GM21737 (cell line): ENCODE data around the gene KCNB1.

ENCODE experiments used
- ATAC-seq: cut with Tn5 transposase; IDR thresholded peaks from one replicate; pipeline ENCODE4 v1.9.1; 2021; ENCODE audit warnings: mild to moderate bottlenecking, moderate library complexity; ENCODE audit not compliant: unreplicated experiment

KCNB1 gene

GRCh38 chr20:49482621-49483017 lies at the start of gene KCNB1:
Gene KCNB1, minus strand, starts transcription at chr20:49482668. Its CDS starts 188 bp downstream, at chr20:49482480.
- no peak for ATAC-seq

DNA sequence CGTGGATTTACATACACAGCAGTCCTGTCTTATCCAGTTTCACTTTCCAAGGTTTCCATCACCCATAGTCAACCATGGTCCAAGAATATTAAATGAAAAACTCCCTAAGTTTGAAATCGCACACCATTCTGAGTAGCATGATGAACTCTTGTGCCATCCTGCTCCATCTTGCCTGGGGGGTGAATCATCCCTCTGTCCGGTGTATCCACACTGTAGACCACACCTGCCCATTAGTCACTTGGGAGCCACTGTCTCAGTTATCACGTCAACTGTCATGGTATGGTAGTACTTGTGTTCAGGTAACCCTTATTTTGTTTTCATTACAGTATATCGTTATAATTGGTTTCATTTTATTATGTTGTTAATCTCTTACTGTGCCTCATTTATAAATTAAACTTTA lies 47.0 kb upstream of the KCNB1 start:
- no peak for ATAC-seq

- no peak for ATAC-seq
These were observed 44.1 kb upstream of the KCNB1 start for GRCh38 chr20:49526568-49526967.

DNA sequence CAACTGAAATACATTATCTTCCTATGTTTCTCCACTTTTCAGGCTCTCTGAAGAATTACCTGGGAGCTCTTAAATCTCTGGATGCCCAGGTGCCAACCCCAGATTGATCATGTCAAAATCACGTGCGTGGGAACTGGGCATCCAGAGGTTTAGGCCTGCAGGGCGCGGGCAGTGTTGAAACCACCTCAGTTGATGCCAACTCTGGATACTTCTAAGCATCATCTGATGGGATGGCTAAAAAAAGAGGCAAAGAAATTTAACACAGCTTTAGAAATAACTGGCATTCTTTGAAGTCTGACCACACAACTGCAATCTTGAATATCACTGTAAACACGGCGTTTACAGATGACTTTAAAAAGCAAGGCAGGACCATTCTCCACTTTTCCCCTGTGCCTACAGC lies 43.6 kb upstream of the KCNB1 start:
- no peak for ATAC-seq

DNA sequence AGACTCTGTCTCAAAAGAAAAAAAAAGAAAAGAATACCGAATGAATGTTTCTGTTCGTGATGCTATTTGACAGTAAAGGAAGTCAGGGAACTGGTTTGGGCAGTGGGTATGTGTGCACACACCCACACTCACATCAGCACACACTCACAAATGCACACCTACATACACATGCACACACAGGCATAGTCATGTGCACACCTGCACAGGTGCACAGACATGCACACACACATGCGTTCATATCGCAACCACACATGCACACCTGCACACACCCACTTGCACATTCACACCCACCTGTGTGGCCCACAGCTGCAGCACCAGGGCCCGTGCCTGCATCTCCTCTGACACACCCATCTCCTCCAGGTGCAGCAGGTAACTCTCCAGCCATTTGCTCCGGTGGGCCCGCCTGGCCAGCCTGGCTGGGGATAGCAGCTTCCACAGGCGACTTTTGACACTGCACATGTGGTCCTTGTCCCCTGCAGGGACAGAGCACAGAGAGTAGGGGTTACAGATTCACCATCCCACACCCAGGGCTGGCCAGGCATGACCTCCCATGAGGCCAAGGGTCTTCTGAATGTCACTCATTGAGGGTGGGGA lies 41.4 kb upstream of the KCNB1 start:
- ATAC-seq: no peak

DNA sequence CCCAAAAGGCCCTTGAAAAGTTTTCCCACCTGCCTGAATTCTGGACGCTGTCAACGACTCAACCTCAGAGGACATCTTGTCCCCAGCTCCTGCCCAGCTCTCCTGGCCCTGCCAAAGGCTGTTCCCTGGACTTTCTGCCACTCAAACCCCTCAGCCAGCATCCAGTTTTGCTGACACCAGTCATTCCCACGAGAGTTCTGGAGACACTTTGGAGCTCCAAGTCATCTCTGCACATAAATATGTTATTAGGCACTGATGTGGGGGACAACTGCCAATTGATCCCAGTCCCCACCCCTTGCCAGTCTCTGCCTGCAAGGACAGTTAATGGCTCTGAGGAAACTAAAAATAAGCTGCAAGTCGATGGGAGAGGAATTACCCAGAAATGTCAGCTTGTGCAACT lies 38.9 kb upstream of the KCNB1 start:
- ATAC-seq: no peak

DNA sequence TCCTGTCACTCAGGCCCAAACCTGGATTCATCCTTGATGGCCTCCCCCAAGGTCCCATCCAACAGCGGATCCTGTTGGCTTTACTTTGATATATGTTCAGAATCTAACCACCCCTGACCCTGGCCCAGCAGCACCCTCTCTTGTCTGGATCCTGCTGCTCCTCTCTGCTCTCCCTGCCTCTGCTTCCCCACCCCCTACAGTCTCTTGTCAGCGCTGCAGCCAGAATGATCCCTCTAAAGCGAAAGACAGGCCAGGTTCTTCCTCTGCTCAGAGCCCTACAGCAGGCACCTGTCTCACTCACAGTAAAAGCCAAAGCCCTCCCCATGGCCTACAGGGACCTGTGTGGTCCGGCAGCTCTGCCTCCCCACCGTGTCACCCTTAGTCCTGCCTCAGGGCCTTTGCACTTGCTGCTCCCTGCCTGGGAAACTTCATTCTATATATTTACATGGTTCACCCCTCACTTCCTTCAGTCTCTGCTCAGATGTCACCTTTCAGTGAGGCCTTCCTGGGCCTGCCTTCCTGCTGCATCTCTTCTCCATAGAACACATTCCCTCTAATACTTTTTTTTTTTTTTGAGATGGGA lies 37.4 kb upstream of the KCNB1 start:
- ATAC-seq: no peak

DNA sequence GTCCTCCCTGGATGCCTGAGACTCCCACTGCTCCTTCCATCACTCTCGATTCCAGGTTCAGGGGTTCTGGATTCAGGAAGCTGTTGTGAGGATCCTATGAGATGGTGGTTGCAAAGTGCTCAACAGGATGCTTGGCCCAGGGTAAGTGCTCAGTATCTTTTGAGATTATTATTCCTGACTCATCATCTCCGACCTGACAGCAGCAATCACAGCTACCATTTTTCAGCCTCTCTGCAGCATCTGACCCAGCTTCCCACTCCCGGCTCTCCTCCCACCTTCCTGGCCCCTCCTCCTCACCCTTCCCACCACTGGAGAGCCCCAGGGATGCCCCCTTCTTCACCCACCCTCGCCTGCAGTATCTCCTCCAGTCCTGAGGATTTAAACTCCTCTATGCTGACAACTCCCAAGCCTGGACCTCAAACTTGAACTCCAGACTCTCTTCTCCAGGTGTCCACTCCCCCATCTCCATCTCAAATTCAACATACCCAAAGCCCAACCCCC lies 36.8 kb upstream of the KCNB1 start:
- no peak for ATAC-seq

DNA sequence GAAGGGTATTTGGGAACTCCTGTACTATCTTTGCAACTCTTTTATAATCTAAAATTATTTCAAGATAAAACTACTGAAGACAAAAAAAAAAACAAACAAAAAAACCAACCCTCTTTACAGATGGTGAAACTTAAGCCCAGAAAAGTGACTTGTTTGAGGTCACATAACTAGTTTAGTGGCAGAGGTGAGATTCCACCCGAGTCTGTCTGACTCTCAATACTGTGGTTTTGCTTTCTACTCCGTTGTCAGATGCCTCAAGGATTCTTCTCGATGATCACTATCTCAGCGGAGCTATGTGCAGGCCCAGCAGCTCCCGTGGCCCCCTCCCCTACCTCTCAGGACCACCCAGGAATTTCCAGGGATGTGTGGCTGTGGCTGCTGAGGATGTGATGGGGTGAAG lies 36.1 kb upstream of the KCNB1 start:
- ATAC-seq: no peak

GRCh38 chr20:49517805-49518100 lies 35.3 kb upstream of the KCNB1 start:
- ATAC-seq: no peak

DNA sequence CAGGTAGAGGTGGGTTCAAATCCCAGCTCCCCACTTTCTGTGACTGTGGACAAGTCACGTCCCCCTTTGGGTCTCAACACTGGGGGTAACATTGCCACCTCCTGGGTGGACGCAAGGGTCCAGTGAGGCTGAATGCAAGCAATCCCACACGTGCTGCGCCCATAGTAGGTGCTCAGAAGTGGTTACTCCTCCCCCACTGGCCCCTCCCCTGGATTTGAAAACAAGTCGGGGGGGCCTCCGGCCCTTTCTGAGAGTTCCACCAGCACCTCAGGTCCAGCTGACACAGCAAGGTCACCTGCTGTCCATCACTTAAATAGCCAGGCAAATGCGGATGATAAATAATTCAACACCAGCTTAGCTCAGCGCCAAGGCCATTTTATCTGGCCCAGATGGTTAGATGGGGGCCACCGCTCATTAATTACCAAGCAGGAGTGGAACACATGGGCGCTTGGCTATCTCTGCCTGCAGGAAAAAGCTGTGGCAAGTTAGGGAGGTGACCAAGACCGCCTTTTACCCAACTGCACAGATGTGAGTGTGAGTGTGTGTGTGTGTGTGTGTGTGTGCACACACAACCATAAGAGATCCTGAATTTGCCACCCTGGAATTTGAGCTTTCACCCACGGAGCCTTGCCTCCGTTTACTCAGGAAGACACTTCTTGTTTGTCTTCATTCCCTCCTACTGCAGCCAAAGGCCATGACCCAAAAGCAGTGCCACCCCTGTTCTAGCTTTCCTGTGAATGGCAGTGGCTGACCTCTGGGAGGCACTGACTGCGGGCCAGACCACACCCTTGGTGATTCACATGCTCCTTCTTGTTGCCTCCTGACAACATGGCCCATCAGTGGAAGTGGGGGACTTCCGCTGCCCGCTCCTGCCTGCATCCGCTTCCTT lies 34.7 kb upstream of the KCNB1 start:
- ATAC-seq: no peak

- ATAC-seq: no peak
These were observed 33.1 kb upstream of the KCNB1 start for GRCh38 chr20:49515586-49515985.

- ATAC-seq: no peak
These were observed 31.0 kb upstream of the KCNB1 start for GRCh38 chr20:49513517-49513916.

DNA sequence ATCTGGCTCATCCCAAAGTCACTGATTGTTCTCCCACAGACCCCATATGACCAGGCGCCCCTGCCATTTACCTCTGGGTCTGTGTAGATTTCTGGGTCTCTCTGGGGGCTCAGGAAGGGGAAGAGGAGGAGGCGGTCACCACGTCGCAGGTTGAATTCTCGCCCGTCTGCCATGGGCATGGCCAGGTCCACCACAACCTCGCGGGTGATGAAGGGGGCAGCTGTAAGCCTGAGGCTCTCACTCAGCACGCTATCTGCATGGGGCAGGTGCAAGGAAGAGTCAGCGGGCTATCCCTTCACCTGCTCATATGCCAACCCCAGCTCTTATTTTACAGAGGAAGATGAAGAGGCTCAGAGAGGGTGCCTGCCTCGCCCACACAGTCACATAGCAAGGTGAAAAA lies 30.5 kb upstream of the KCNB1 start:
- ATAC-seq: no peak

DNA sequence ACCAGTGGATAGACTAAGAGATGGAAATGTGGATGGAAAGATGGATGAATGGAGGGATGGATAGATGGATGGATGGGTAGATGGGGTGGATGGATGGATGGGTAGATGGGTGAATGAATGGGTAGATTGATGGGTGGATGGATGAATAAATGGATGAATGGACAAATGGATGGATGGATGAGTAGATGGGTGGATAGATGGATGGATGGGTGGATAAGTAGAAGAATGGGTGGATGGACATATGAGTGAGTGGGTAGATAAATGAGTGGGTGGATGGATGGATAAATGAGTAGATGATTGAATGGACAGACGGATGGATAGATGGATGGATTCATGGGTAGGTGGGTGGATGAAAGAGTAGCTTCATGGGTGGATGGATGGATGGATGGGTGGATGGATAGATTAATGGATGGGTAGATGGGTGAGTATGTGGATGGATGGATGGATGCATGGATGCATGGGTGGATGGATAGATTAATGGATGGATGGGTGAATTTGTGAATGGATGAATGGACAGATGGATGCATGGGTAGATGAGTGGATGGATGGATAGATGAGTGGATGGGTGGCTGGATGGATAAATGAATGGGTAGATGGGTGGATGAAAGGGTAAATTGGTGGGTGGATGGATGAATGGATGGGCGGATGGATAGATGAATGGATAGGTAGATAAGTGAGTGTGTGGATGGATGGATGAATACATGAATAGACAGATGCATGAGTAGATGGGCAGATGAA lies 29.5 kb upstream of the KCNB1 start:
- ATAC-seq: no peak

DNA sequence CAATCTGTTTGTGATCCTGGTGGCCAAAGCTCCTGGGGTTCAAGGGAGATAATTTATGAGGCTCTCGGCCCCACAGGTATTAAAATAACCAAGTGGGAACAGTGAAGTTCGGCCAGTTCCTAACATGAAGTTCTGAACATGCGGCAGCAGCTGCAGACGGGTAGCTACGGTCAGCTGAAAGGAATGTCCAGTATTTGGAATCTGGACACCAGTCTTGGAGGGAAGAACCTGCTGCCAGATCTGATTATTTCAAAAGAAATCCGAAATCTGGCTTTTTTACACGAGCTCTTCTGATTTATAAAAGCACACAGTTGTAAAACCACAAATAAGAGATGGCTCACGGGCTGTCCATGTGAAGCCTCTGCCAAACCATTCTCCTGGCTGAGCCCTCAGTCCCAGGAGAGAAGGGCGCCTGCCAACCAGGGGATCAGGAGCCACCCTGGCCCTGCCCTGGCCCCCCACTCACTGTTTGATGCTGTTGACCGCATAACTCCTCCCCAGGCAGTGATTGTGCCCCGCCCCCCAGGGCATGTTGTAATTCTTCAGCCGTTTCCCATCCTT lies 28.2 kb upstream of the KCNB1 start:
- no peak for ATAC-seq

DNA sequence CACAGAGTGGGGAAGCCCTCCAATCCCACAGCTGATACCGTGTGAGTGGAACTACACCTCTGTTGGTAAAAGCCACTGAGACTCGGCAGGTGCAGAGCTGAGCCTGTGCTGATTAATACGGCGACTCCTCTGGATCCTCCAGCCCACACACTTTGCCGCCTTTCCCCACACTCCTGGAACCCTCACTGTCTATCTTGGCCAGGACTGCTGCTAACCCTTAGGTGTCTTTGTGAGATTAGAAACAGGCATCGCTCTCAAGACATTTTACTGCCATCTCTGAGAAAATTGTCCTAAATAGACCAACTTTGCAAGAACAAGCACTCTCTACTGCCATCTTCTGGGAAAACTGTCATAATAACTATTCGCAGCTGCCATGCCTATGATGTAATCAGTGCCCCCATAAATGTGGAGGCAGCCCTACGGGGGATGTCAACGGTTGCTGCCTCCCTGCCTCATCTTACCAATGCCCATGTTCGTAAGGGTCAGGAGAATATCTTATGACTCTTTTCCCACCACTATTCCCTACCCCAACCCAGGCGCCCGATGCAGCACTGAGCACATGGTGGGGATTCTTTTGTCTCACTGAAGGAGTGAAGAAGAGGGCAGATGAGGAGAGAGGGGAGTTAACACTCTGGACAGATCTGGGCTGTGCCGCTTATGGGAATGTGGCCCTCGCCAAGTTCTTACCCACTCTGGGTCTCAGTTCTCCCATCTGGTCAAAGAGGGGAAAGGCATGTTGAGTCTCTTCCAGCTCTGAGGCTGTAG lies 26.1 kb upstream of the KCNB1 start:
- ATAC-seq: no peak

- ATAC-seq: no peak
These were observed 25.4 kb upstream of the KCNB1 start for GRCh38 chr20:49507741-49508434.

GRCh38 chr20:49505518-49505917 lies 23.1 kb upstream of the KCNB1 start:
- no peak for ATAC-seq

DNA sequence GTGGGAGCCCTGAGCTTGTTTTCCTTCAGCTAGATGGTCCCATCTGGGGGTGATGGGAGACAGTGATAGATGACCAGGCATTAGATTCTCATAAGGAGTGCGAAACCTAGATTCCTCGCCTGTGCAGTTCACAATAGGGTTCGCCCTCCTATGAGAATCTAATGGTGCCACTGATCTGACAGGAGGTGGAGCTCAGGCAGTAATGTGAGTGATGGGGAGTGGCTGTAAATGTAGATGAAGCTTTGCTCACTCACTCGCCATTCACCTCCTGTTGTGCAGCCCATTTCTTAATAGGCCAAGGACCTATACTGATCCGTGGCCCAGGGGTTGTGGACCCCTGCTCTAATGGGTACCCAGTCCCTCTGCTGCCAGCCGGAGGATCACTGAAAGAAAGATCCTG lies 20.7 kb upstream of the KCNB1 start:
- no peak for ATAC-seq
